GM21576 (cell line): ENCODE data around the gene CYB5R3.
A peak's percentile ranks its signal among the peaks of the same experiment; 100 is the strongest.
"Not testable (repeated sequence)": the region's sequence is repeated elsewhere in the genome, so short reads cannot be mapped to it uniquely, and the experiment has no call there.

Source experiments
- ATAC-seq: cut with Tn5 transposase; IDR thresholded peaks from one replicate; pipeline ENCODE4 v1.9.1; 2021; ENCODE audit warnings: mild to moderate bottlenecking, moderate library complexity; ENCODE audit not compliant: unreplicated experiment

Gene CYB5R3

DNA sequence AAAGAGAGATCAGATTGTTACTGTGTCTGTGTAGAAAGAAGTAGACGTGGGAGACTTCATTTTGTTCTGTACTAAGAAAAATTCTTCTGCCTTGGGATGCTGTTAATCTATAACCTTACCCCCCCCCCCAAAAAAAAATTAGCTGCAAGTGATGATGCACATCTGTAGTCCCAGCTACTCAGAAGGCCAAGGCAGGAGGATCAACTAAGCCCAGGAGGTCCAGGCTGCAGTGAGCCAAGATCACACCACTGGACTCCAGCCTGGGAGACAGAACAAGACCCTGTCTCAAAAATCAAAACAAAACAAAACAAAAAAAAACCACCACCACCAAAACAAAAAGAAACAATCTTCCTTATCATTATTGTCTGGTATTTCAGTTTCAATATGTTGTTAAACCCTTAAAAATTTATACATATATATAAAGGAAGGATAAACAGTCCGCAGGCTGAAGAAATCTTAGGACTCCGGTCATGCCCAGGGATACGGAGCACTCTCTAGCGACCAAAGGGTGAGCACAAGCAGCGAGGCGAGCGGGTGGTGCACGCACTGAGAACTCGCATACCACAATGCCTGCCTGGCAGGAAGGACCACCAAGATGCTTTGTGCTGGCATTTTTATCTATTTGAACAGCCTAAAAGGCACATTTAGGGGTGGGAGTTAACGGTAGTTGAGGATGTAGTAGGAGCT is 40.9 kb downstream of the CYB5R3 start:
- no peak for ATAC-seq

DNA sequence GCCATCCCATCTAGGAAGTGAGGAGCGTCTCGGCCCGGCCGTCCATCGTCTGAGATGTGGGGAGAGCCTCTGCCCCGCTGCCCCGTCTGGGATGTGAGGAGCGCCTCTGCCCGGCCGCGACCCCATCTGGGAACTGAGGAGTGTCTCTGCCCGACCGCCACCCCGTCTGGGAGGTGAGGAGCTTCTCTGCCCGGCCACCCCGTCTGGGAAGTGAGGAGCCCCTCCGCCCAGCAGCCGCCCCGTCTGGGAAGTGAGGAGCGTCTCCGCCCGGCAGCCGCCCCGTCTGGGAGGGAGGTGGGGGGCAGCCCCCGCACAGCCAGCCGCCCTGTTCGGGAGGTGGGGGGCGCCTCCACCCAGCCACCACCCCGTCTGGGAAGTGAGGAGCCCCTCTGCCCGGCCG is 41.6 kb downstream of the CYB5R3 start:
- ATAC-seq = not testable (repeated sequence)

DNA sequence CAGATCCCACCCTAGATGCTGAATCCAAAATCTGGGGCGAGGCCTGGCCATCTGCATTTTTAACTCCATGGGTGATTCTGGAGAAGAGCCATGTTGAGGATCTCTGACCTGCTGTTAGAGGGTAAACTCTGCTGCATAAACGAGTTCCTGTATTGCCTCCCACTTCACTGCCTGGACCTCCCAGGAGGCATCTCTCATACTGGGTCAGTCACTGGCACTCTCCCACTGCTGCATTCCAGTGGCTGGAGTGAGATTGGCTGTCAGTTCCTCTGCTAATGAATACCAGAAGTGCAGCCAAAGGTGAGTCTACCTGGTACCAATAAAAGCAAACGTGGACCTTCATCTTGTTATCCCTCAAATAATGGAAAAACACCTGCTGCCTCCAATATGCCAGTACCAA is 44.8 kb downstream of the CYB5R3 start:
- ATAC-seq = no peak

DNA sequence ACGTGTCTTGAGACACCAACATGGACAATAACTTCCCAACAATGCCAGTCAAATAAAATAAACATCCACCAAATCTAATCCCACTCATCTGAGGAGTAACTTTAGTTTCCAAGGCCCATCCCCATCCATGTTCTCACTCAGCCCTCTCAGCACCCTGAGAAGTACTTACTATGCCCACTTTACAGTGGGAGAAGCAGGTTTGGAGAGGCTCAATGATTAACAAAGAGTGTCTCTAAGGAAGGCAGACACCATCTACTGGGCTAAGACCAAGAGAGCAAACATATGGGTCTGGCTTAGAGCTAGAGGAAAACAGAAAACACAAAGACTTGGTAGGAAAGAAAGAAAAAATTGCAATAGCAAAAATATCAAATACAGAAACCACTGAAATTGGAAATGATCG is 45.8 kb downstream of the CYB5R3 start:
- no peak for ATAC-seq

DNA sequence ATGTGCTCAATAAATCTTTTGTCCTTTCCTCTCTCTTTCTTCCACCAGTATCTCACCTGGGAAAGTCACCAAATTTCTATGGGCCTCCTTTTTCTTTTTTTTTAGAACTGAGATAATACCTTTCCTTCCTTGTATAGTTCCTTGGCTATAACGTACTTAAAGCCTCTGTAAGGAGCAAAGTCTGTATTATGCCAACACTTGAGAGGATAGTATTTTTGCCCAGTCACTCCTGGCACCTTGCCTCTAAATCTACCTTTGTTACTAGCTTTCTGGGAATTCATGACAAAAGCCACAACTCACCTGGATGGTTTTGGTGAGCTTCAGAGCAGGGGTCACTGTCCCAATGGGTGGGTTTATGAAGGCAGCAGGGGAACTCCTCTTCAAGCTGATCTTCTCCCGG is 46.7 kb downstream of the CYB5R3 start:
- ATAC-seq = no peak

DNA sequence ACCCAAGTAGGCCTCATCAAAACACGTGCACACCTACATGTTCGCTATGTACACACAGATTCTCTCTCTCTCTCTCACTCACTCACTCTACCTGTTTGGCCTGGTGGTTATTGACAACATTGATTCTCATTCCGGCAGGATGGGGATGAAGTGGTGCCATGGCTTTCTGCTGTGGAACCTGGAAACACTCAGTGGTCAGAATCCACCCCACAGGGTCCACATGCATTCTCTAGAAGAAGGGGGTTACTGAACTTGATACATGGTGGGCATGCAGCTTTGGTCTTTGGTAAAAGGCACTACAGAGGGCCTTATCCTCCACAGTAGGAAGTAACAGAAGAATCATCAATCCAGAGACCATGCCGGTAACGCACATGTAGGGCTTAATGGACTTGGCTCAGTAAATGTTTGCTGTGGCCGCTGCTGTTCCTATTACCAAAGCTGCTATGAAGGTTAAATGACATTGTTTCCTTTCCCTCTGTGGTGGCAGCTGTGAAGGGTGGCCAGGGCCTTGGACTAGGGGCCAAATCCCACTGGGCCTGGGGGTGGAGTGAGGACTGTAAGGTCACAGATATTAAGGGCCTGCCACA is 47.2 kb downstream of the CYB5R3 start:
- no peak for ATAC-seq

DNA sequence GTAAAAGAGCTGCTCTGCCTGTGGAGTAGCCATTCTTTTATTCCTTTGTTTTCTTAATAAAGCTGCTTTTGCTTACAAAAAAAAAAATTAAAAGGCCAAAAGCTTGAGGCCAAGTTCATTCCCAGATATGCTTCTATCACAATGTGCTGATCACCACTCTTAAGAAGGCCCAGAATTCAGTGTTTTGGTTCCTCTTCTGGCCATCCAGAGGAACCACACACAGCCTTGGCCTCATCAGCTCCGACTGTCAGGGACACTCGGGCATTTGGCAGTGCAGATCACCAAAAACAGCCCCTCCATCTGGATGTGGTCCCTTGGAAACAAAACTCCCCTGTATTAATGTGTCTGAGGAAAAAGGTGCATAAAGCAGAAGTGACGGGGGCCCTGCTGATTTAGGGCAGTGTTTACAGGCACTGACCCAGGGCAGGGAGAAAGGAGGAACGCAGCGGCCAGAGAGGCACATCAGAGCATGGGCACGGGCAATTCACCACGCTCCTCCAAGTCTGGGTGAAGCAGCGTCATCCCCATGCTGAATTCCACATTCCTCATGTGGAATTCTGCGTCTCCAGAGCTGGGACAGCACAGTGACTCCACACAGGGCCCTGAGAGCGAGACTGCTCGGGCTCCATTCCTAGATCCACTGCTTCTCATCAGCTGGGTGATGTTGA is 52.2 kb downstream of the CYB5R3 start:
- no peak for ATAC-seq

DNA sequence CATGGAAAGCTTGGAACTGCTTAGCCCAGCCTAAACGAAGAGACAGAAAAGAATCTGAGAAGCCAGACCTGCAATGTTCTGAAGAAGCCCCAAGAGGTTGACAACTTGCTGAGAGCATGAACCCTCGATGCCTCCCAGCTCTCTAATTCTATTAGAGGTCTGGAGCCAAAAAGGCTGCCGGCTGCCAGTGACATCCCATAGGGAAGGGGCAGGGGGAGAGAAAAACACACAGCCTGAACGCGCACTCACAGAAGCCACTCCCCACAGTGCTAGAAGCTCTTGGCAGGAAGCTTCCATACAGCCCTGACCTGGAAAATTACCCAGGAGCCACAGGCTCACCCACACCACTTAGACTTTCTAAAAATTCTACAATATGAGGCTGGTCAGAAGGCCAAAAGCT is 52.9 kb downstream of the CYB5R3 start:
- no peak for ATAC-seq

DNA sequence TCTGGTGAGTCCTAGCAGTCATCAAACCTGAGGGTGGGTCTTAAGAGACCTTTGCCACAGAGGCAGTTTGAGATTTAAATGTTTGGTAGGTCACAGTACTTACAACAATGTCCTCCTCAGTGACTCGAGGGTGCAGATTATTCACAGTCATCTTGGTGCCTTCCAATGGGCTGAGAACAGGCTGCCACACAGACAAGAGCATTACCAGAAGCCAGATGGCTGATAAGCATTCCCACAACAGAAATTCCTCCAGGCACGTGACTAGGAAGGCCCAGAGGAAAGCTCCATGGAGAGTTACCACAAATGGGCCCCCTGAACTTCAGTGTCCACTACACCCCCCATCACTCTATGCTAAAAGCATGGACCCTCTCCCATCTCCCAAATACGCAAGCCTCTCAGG is 53.8 kb downstream of the CYB5R3 start:
- no peak for ATAC-seq

DNA sequence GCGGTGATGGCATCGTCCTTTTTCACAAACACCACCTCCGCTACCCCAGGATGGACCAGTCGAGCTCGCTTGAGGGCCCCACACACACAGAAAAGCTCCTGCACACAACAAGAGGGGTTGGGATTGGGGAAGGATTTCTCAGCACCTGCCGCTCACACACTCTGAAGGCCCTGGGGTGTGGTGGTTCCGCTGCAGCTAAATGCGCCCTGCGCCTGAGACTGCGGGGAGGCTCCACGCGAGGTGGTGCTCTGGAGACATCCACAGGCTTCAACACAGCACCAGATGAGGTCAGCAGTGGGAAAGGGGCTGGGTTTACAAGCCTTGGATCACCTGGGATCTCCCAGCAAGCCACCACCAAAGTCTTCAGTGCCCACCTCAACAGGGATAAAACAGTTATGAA is 57.2 kb downstream of the CYB5R3 start:
- ATAC-seq = no peak

DNA sequence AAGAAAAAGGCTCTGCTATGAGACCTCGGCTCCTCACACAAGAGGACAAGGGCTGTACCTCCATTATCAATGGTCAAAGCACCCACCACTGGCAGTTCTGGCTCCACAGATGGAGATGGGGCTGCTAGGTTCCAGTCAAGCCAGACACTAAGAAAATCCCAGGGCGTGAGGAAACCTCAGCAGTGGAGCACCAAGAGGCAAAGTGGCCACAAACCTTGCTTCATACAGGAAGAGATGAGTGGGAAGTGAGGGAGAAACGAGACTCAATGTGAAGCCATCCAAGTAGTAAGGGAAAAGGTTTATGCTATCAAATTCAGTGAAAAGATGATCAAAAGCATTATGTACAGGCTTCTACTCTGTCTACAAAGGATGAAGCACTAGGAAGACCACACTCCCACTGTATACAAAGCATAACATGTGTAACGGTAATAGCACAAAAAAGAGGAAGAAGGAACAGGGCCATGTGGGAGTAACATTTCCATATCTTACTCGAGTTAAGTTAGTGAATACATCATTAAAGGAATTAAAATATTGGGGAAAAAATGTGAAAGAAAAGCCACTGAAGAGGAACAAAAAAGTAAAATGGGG is 61.5 kb downstream of the CYB5R3 start:
- ATAC-seq = no peak

DNA sequence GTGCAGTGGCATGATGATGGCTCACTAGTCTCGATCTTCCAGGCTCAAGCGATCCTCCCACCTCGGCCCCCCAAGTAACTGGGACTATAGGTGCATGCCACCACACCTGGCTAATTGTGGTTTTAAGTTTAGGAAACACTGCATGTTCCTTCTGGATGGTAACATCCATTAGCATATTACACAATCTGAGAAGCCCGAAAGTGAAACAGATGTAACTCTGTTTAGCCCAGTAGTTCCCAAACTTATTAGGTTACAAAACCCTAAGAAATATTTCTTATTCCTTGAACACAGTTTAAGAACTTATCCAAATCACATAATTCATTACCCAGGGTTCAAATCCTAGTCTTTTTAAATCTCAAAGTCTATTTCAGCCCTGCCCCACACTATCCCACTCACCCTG is 62.8 kb downstream of the CYB5R3 start:
- no peak for ATAC-seq

DNA sequence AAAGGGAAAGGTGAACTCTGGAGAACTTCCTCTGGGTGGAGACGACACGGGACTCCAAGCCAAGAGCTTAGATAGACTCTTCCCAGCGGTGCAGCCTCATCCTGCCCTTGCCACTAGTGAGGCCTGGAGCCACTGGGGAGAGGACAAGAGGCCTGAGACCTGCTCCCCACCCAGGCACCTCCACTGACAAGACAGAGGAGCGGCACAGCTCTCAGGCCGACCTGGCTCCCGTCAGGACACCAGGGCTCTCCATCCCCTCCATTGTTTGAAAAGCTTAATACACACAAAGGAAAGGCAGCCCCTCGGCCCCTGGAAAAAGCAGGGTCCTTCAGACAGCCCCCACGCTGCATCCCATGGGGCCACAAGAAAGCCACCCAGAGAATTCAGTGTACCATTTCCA is 64.1 kb downstream of the CYB5R3 start:
- ATAC-seq = no peak

DNA sequence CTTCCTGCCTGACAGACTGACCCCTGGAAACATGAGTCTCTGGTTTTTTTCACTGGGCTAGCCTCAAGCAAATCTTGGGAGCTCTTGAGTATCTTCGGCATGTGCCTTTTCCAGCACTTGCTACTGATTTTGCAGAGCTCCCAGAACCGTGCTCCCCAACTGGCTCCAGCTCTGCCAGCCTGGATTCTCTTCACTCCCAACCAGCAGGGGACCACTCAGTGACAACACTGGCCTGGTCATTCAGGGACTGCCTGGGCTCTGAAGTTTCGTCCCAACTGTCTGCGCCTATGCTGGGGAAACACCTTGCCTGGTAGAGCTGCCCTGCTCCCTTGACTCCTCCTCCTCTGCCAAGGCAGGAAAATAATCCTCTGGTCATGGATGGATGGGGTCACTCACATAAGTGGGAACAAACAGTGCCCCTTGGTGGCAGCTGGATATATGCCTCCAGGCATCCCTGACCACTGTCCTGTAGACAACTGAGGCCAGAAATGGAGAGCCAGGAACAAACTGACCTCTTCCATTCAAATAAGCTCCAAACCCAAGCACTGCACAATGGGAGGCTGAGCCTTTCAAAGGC is 64.7 kb downstream of the CYB5R3 start:
- ATAC-seq = no peak

DNA sequence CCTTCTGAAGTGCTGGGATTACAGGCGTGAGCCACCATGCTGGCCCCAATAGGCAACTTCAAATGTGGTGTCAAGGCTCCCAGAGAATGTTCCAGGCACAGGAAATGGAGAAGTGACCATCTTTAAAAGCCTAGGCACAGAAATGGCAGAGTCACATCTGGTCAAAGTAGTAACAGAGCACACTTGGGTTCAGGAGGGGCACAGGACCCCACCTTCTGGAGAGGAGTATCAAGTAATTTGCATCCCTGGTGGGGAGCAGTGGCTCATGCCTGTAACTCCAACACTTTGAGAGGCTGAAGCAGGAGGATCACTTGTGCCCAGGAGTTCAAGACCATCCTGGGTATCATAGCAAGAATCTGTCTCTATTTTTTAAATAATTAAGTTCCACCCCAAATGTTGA is 66.2 kb downstream of the CYB5R3 start:
- ATAC-seq = no peak

DNA sequence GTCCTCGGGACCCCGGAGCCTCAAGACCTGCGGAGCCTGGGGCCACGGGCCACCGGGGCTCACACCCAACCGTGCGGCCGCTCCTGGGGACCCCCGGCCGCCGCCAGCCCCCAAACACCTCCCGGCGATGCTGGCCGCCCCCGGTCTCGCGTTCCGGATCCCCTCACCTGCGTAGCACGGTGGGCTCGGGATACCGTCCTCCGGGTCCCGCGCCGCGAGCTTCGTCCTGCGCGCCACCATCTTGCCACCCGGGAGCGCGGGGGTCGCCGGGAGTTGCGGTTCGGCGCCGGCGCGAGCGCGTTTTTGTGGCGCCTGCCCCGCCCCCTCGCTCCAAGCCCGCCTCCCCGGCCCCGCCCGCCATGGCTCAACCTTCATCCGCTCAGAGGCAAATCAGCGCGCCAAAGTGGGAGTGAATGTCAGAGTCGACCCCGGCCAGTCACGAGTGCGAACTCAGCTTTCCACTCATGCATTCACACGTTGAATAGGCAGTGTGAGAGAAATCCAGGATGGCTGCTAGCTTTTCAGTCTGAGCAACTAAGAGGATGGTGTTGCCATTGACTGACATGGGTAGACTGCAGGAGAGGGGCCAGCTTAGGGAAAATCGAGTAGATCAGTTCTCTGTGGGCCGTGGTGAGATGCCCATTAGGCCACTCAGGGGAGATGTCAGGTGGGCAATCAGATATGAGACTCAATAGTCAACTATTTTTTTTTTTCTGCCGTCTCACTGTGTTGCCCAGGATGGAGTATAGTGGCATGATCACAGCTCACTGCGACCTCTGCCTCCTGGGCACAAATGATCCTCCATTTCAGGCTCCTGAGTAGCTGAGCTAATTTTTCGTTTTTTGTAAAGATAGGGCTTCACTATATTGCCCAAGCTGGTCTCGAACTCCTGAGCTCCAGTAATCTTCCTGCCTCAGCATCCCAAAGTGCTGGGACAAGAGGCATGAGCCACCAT is 67.2 kb downstream of the CYB5R3 start:
- peak; percentile 52 for ATAC-seq

DNA sequence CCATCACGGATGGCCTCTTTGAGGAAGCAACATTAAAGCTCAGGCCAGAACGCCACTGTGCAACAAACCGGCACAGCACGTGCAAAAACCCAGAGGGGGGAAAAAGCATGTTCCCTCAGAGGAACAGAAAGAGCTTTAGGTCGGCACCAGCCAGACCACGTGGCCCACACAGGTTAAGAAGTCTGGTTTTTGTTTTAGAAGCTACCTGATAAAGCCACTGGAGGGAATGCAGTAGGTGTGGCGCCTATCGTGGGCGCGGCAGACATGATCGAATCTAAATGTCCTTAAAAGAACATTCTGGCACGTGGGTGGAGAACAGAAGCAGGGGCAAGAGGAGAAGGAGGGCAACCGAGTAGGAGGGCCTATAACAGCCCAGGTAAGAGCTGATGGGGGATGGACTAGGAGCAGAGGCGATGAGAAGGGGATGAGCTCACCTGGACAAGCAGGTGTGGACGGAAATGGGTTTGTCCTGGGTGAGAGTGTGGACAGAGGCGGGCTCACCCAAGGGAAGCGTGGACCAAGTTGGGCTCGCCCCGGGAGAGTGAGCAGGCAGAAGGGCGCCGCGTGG is 67.9 kb downstream of the CYB5R3 start:
- not testable (repeated sequence) for ATAC-seq

DNA sequence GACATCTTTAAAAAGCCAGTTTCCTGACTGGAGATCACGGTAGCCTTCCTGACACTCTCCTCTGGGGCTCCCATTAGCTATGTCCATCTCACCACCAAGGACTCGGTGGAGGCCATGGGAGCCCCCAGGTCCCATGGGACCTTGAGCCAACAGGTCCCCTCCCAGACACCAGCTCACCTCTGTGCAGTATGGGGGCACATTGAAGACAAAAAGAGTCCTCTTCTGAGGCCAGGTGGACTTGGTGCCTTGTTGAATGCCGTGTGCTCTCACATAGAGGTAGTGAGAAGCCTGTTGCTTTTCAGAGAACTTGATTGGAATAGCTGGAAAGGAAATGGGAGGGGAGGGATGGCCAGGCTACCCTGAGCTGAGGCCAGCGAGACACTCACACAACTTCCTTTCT is 69.2 kb downstream of the CYB5R3 start:
- ATAC-seq = not testable (repeated sequence)

DNA sequence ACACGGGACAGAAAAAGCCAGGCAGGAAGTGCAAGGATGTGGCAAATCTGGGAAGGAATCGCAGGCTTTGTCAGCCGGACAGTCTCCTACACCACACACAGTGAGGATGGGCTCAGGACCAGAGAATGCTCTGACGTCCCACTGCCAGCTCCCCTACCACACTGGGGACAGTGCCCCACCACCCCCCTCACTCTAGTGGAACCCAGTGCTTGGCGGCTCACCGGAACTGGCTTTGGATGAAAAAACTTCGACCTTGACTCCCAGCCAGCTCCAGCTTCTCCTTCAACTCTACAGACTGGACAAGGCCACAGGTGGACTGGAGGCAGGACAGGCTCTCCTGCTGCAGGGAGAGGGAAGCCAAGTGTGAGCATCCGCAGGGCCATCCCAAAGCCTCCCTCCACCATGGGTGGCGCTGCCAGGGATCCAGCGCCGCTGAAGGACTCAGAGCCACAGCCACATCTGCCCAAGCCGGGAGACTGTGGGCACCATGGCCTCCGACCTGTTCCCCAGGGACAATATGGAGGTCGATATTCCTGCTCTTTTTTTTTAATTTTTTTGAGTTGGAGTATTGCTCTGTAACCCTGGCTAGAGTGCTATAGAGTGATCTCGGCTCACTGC is 71.5 kb downstream of the CYB5R3 start:
- ATAC-seq = no peak

DNA sequence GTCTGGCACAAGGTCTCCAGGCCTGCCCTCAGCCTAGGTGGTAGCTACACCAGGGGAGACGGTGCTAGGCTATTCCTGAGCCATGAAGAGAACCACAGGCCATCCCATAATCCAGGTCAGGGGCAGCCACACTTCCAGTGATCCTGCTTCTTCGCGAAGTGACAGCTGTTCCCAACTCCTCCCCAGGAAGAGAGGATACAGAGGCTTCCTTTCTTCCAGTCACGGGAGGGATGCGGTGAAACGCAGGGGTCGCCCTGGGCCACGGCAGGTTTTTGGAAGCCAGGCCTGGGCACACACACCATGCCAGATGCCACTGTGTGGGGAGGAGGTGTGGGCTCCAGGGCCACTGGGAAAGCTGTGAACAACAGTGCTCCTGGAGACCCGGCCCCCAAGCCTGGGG is 72.1 kb downstream of the CYB5R3 start:
- ATAC-seq = not testable (repeated sequence)
